Osteocyte (in vitro differentiated cells): ENCODE results near the gene FEM1C. TPM values are rescaled to one million over a fixed set of nuclear protein-coding genes. Genes with fewer than 3 reads are reported as not detected.

Experiments used
- DNase-seq: peaks from one replicate; pipeline ENCODE4 v3.0.0; 2021; ENCODE audit warnings: mixed read lengths; ENCODE audit not compliant: unreplicated experiment; ENCODE audit errors: extremely low spot score
- H3K27ac Mint-ChIP-seq: one replicate; pipeline ENCODE4 v1.8.0; 2021; ENCODE audit warnings: mild to moderate bottlenecking, mixed read lengths; ENCODE audit not compliant: unreplicated experiment
- H3K27me3 Mint-ChIP-seq: one replicate; pipeline ENCODE4 v1.8.0; 2021; ENCODE audit warnings: mixed read lengths; ENCODE audit not compliant: unreplicated experiment
- H3K36me3 Mint-ChIP-seq: one replicate; pipeline ENCODE4 v1.8.0; 2021; ENCODE audit warnings: mixed read lengths; ENCODE audit not compliant: unreplicated experiment
- H3K4me1 Mint-ChIP-seq: one replicate; pipeline ENCODE4 v1.8.0; 2021; ENCODE audit warnings: mixed read lengths; ENCODE audit not compliant: unreplicated experiment
- H3K4me3 Mint-ChIP-seq: one replicate; pipeline ENCODE4 v1.8.0; 2021; ENCODE audit warnings: mild to moderate bottlenecking, moderate library complexity, mixed read lengths; ENCODE audit not compliant: unreplicated experiment
- H3K9me3 Mint-ChIP-seq: one replicate; pipeline ENCODE4 v1.8.0; 2021; ENCODE audit warnings: mixed read lengths; ENCODE audit not compliant: unreplicated experiment
- CTCF ChIP-seq: fragments of 200-600 bp; sonication (generic); IDR thresholded peaks from 2 replicates; pipeline ENCODE4 v1.5.0; 2021; ENCODE audit warnings: antibody characterized with exemption, mild to moderate bottlenecking, moderate library complexity
- total RNA-seq: library from RNA; stranded (reverse); gene quantifications from 2 replicates; pipeline ENCODE4 v1.2.1, GENCODE V29; 2021

FEM1C gene
- total RNA-seq, 1 donor from 2014 or later = 12.8 TPM

GRCh38 chr5:115477581-115477980 lies 67.0 kb downstream of the FEM1C start:
- no peaks in the 10 kb centered on the region for H3K9me3 Mint-ChIP-seq
- H3K36me3 Mint-ChIP-seq = no peaks in the 10 kb centered on the region
- H3K4me1 Mint-ChIP-seq = no peaks in the 10 kb centered on the region
- H3K27ac Mint-ChIP-seq = no peak overlapping the region
- no peak for DNase-seq
- H3K27me3 Mint-ChIP-seq = peaks cover 58% of the 10 kb centered on the region
- no peak overlapping the region for H3K4me3 Mint-ChIP-seq
- TF ChIP-seq CTCF = no peak

GRCh38 chr5:115475788-115476187 lies 68.8 kb downstream of the FEM1C start:
- Mint-ChIP-seq H3K36me3 (no peaks in the 10 kb centered on the region), H3K4me3 (no peak overlapping the region), H3K4me1 (no peaks in the 10 kb centered on the region), H3K9me3 (no peaks in the 10 kb centered on the region), H3K27ac (no peak overlapping the region), H3K27me3 (peaks cover 49% of the 10 kb centered on the region)
- TF ChIP-seq CTCF = no peak
- DNase-seq = no peak

- no peaks in the 10 kb centered on the region for H3K9me3 Mint-ChIP-seq
- no peak overlapping the region for H3K27ac Mint-ChIP-seq
- H3K4me3 Mint-ChIP-seq = no peak overlapping the region
- H3K4me1 Mint-ChIP-seq = no peaks in the 10 kb centered on the region
- H3K36me3 Mint-ChIP-seq = no peaks in the 10 kb centered on the region
- DNase-seq = no peak
- no peak for TF ChIP-seq CTCF
- H3K27me3 Mint-ChIP-seq = peaks cover 43% of the 10 kb centered on the region
Measured at GRCh38 chr5:115472271-115473025, 72.1 kb downstream of the FEM1C start.

GRCh38 chr5:115471345-115472063 lies 73.1 kb downstream of the FEM1C start:
- Mint-ChIP-seq H3K27ac (no peak overlapping the region), H3K4me1 (no peaks in the 10 kb centered on the region), H3K9me3 (no peaks in the 10 kb centered on the region), H3K36me3 (no peaks in the 10 kb centered on the region), H3K4me3 (no peak overlapping the region), H3K27me3 (peaks cover 42% of the 10 kb centered on the region)
- TF ChIP-seq CTCF = no peak
- DNase-seq = no peak

- Mint-ChIP-seq H3K36me3 (no peaks in the 10 kb centered on the region), H3K4me1 (no peaks in the 10 kb centered on the region), H3K27ac (no peak overlapping the region), H3K9me3 (no peaks in the 10 kb centered on the region), H3K4me3 (no peak overlapping the region), H3K27me3 (peaks cover 40% of the 10 kb centered on the region)
- no peak for DNase-seq
- no peak for TF ChIP-seq CTCF
Measured at GRCh38 chr5:115470921-115471320, 73.7 kb downstream of the FEM1C start.
